SK-N-SH treated with all-trans-retinoic acid at 6 μM for 48 hours (cell line): ENCODE results near the gene SNTA1.

Source experiments
- ARNTL ChIP-seq: fragments of 450-650 bp; formaldehyde crosslinking; IDR thresholded peaks from 2 replicates; pipeline ENCODE4 v1.5.0; 2020; ENCODE audit warnings: low read depth, mild to moderate bottlenecking, moderate library complexity, borderline replicate concordance
- ESRRG ChIP-seq: fragments of 250-450 bp; sonication (Bioruptor Pico); IDR thresholded peaks from 2 replicates; pipeline ENCODE4 v1.6.1; 2021; ENCODE audit warnings: mild to moderate bottlenecking
- ISL1 ChIP-seq: fragments of 250-450 bp; sonication (Bioruptor Pico); IDR thresholded peaks from 2 replicates; pipeline ENCODE4 v2.1.2; 2022; ENCODE audit warnings: mild to moderate bottlenecking, moderate library complexity
- TCF4 ChIP-seq: fragments of 250-450 bp; sonication (Bioruptor Pico); IDR thresholded peaks from 2 replicates; pipeline ENCODE4 v1.8.0; 2021; ENCODE audit warnings: mild to moderate bottlenecking, moderate library complexity, borderline replicate concordance
- ZFP3 ChIP-seq: fragments of 250-450 bp; sonication (Bioruptor Pico); IDR thresholded peaks from 2 replicates; pipeline ENCODE4 v1.5.0; 2020; ENCODE audit warnings: mild to moderate bottlenecking, moderate library complexity
- ZFP30 ChIP-seq: fragments of 450-650 bp; formaldehyde crosslinking; IDR thresholded peaks from 2 replicates; pipeline ENCODE4 v1.5.0; 2022; ENCODE audit warnings: mild to moderate bottlenecking, moderate library complexity
- TF ChIP-seq, protein P1 (sequence below): fragments of 250-450 bp; sonication (Bioruptor Pico); IDR thresholded peaks from 2 replicates; pipeline ENCODE4 v1.8.0; 2020; ENCODE audit warnings: mild to moderate bottlenecking, moderate library complexity, borderline replicate concordance
- TF ChIP-seq, protein P2 (sequence below): fragments of 250-450 bp; sonication (Bioruptor Pico); IDR thresholded peaks from 2 replicates; pipeline ENCODE4 v1.8.0; 2021; ENCODE audit warnings: low read depth, mild to moderate bottlenecking, moderate library complexity, borderline replicate concordance

- TF ChIP-seq ARNTL (CRISPR knock-in tag) (no peak), ISL1 (CRISPR knock-in tag) (no peak), ZFP30 (no peak), ESRRG (CRISPR knock-in tag) (no peak), TCF4 (no peak), ZFP3 (CRISPR knock-in tag) (no peak)
- TF ChIP-seq, protein P1, sequence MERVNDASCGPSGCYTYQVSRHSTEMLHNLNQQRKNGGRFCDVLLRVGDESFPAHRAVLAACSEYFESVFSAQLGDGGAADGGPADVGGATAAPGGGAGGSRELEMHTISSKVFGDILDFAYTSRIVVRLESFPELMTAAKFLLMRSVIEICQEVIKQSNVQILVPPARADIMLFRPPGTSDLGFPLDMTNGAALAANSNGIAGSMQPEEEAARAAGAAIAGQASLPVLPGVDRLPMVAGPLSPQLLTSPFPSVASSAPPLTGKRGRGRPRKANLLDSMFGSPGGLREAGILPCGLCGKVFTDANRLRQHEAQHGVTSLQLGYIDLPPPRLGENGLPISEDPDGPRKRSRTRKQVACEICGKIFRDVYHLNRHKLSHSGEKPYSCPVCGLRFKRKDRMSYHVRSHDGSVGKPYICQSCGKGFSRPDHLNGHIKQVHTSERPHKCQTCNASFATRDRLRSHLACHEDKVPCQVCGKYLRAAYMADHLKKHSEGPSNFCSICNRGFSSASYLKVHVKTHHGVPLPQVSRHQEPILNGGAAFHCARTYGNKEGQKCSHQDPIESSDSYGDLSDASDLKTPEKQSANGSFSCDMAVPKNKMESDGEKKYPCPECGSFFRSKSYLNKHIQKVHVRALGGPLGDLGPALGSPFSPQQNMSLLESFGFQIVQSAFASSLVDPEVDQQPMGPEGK (CRISPR knock-in tag) = no peak
- TF ChIP-seq, protein P2, sequence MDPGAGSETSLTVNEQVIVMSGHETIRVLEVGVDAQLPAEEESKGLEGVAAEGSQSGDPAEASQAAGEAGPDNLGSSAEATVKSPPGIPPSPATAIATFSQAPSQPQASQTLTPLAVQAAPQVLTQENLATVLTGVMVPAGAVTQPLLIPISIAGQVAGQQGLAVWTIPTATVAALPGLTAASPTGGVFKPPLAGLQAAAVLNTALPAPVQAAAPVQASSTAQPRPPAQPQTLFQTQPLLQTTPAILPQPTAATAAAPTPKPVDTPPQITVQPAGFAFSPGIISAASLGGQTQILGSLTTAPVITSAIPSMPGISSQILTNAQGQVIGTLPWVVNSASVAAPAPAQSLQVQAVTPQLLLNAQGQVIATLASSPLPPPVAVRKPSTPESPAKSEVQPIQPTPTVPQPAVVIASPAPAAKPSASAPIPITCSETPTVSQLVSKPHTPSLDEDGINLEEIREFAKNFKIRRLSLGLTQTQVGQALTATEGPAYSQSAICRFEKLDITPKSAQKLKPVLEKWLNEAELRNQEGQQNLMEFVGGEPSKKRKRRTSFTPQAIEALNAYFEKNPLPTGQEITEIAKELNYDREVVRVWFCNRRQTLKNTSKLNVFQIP (CRISPR knock-in tag) = no peak
Observed at GRCh38 chr20:33437141-33437911, 6.2 kb downstream of the SNTA1 start.
